ENCODE results near the gene SNED1.

The SNED1 gene

GRCh38 chr2:241129086-241129871 is 130.9 kb downstream of the SNED1 start:
- DNase-seq (ENCODE audit: low read depth in 2 of 2): no peak

DNA sequence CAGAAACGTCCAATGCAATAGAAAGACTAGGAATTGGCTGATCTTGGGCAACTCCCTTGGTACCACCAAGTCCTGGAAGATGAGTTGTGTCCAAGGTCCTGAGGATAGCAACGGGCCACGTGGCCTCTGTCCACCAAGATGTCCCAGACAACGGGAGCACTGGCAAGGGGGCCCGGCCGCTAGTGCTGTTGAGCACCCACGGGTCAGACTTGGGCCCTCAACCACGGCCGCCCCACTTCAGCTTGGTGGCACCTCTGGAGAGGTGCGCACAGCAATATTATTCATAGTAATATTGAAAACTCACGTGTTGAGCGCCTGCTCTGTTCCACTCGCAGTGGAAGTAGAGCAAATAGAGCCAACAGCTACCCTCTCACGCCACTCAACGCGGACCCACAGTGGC is 131.9 kb downstream of the SNED1 start:
- no peak for DNase-seq (ENCODE audit: low read depth in 2 of 2)

DNA sequence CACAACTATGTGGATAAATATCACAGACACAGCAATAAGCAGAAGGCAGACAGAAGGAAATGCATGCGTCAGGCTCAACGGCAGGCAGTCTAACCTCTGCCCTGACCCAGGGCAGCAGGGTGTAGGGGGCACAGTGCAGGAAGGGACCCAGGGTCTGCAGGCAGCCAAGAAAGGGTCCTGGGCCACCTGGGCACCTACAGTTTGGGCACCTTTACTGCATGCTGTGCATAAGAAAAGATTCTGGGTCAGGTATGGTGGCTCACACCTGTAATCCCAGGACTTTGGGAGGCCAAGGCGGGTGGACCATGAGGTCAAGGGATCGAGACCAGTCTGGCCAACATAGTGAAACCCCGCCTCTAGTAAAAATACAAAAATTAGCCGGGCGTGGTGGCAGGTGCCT is 133.1 kb downstream of the SNED1 start:
- no peak for DNase-seq (ENCODE audit: low read depth in 2 of 2)

DNA sequence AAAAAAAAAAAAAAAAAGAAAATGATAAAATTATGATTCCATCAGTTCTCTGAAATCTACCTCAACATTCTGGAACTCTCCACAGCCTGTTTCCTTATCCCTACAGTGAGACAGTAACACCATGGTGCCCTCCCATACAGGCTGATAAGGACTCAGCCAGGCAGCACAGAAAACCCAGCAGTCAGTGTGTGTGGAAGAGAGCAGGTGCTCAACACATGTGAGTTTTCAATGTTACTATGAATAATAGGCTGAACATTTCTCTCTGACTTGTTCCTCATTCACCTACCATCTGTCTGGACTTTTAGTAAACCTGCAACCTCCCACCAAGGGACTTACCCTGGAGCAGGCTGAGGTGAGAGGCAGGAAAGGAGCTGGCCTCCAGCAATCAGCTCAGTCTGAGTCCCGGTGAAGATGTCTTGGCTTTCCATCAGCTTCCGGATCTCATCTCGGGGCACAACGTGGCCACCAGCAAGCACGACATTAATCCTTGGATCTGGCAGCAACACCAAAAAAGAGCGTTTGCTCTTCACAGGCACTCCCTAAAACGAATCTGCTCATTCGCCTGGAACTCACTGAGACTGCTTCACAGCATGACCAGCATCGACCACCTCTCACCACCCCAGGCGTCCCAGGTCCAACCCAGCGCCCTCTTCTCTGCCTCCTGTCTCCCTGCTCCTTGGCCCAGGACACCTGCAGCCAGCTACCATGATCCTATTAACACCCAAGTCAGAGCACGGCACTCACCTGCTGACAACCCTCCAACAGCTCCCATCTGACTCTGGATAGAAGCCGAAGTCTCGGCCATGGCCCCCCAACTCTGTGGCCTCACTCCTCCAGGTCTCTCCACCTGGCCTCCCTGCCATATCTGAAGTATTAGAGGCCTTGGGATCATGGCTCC is 134.4 kb downstream of the SNED1 start:
- no peak for DNase-seq (ENCODE audit: low read depth in 2 of 2)

GRCh38 chr2:241133436-241133820 is 135.0 kb downstream of the SNED1 start:
- no peak for DNase-seq (ENCODE audit: low read depth in 2 of 2)

GRCh38 chr2:241134711-241135110 is 136.3 kb downstream of the SNED1 start:
- no peak for DNase-seq (ENCODE audit: low read depth in 2 of 2)

GRCh38 chr2:241135737-241136136 is 137.3 kb downstream of the SNED1 start:
- no peak for DNase-seq (ENCODE audit: low read depth in 2 of 2)

DNA sequence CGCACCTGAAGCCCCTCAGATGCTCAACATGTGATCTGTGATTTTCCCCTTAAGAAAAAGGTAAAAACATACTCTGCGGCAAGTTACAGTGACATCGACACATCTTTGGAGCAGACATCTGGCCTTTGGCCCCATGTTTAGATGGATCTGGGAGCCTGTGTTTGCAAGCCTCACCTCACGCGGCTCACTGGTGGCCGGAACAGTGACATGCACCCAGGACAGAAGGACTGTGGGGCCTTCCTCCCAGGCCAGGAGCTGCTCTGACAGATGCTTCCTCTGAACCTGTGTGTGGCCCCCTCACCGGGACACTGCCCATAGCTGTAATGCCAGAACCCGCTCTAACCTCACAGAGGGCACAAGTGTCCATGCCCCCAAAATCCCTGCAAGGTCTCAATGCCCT is 137.8 kb downstream of the SNED1 start:
- no peak for DNase-seq (ENCODE audit: low read depth in 2 of 2)

DNA sequence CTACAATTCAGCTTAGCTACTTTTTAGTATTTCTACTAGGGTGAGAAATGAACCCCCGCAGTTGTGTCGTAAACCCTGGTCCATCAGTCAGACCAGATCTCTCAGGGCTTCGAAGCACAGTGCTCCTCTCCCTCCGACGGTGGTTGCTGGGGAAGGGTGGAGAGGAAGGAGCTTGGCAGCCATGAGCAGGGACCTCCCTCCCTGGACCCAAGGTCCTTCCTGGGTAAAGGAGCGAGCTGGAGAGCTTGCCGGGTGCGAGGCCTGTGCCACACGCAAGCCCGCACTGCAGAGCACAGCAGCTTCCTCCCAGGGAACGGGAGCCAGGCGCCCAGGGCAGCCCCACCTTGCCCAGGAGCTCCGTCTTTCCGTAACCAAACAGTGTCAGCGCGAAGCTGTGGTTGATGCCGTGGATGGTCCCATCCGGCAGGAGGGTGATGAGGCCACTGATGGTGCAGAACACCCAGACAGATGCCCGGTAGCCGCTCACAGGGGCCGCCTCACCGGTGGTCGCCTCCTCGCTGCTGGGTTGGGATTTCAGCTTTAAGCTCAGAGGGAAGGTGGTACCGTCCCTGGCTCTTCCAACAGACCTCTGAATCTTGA is 138.3 kb downstream of the SNED1 start:
- no peak for DNase-seq (ENCODE audit: low read depth in 2 of 2)

GRCh38 chr2:241137276-241138190 is 139.1 kb downstream of the SNED1 start:
- DNase-seq (ENCODE audit: low read depth in 2 of 2): no peak

DNA sequence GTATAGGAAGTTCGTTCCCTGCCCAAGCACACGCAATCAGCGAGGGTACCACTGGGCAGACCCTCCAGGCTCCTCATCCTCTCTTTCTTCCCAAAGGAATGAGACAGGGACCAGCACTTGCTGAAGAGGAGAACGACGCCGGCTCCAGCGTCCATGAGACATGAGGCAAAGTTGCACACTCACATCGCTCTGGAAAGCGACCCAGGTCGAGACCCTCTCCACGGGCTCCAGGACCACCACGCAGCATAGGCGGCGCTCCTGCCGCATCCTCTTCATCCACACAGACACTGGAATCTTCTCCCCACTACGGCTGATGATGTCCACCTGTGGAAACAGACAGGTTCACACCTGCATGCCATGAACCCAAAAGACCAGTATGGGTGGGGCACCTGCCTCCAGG is 140.1 kb downstream of the SNED1 start:
- DNase-seq (ENCODE audit: low read depth in 2 of 2): no peak

- no peak for DNase-seq (ENCODE audit: low read depth in 2 of 2)
Measured at GRCh38 chr2:241139531-241140444, 141.4 kb downstream of the SNED1 start.

GRCh38 chr2:241140445-241140840 is 142.0 kb downstream of the SNED1 start:
- DNase-seq (ENCODE audit: low read depth in 2 of 2): no peak

GRCh38 chr2:241141214-241141770 is 142.9 kb downstream of the SNED1 start:
- DNase-seq (ENCODE audit: low read depth in 2 of 2): no peak

GRCh38 chr2:241142063-241142462 is 143.6 kb downstream of the SNED1 start:
- no peak for DNase-seq (ENCODE audit: low read depth in 2 of 2)

DNA sequence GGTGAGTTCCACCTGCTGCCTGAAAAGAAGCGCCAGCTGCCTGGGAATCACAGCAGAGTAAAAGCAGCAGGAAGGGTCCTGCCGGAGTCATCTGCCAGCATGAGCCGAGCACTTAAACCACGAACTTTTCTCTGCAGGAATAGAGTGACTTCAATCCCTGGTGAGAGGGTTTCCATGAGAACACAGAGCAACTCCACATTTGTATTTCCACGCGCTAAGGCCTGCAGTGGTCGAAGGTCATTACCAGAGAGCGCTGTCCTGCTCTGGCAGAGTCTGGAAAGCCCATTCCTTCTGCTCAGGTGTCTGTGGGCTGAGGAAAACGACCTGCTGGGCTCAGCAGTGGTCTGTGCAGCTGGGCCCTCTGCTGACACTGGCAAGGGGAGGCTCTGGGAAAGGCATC is 144.2 kb downstream of the SNED1 start:
- DNase-seq (ENCODE audit: low read depth in 2 of 2): no peak
